Large intestine (tissue), 3 donors: ENCODE results near the gene NKD2. TPM values are rescaled to one million over a fixed set of nuclear protein-coding genes. Genes with fewer than 3 reads are reported as not detected.
"Not testable (repeated sequence)": the region's sequence is repeated elsewhere in the genome, so short reads cannot be mapped to it uniquely, and the experiment has no call there.

Experiments
- DNase-seq, 2 donors: peaks; one replicate each; pipeline versions ENCODE4 v3.0.0 to v3.0.0-alpha.2; 2013
- H3K27ac ChIP-seq: one replicate; pipeline ENCODE4 v1.5.1; 2013; ENCODE audit warnings: low read length
- H3K27me3 ChIP-seq: 2 replicates; pipeline ENCODE4 v1.6.1; 2013; ENCODE audit warnings: low read length; ENCODE audit not compliant: control insufficient read depth, insufficient read depth
- H3K36me3 ChIP-seq: 2 replicates; pipeline ENCODE4 v1.6.1; 2013; ENCODE audit warnings: low read length; ENCODE audit not compliant: control insufficient read depth, insufficient read depth
- H3K4me1 ChIP-seq: one replicate; pipeline ENCODE4 v1.6.1; 2013; ENCODE audit warnings: low read length; ENCODE audit not compliant: control insufficient read depth, insufficient read depth
- H3K4me3 ChIP-seq: one replicate; pipeline ENCODE4 v1.5.1; 2013; ENCODE audit warnings: low read length
- H3K9me3 ChIP-seq: one replicate; pipeline ENCODE4 v1.6.1; 2013; ENCODE audit warnings: mild to moderate bottlenecking, low read depth, low read length, moderate library complexity; ENCODE audit not compliant: control insufficient read depth
- WGBS: methylation state at CpG from one replicate; pipeline ENCODE4 v1.1.5; 2013; ENCODE audit warnings: low lambda C conversion rate; ENCODE audit not compliant: insufficient coverage; 5-methylcytosine and 5-hydroxymethylcytosine counted together
- polyA plus RNA-seq: library from polyadenylated mRNA; unstranded; fragments of 120-200 nt; gene quantifications from one replicate; pipeline ENCODE4 v1.2.1, GENCODE V29; 2013

The NKD2 gene
- polyA plus RNA-seq, 1 donor = 15.2 TPM

- Histone ChIP-seq H3K36me3 (peaks cover 90% of the 10 kb centered on the region), H3K9me3 (no peaks in the 10 kb centered on the region), H3K4me3 (no peak overlapping the region), H3K4me1 (no peaks in the 10 kb centered on the region), H3K27ac (no peak overlapping the region), H3K27me3 (no peaks in the 10 kb centered on the region)
- no CpG with 5 or more reads among the region's 27 CpGs for WGBS
- no peak for DNase-seq
These were observed 48.2 kb downstream of the NKD2 start for GRCh38 chr5:1056611-1057484.

- Histone ChIP-seq H3K4me3 (no peak overlapping the region), H3K27me3 (no peaks in the 10 kb centered on the region), H3K27ac (no peak overlapping the region), H3K4me1 (no peaks in the 10 kb centered on the region), H3K9me3 (no peaks in the 10 kb centered on the region), H3K36me3 (peaks cover 89% of the 10 kb centered on the region)
- no CpG with 5 or more reads among the region's 36 CpGs for WGBS
- no peak for DNase-seq
These were observed 49.0 kb downstream of the NKD2 start for GRCh38 chr5:1057485-1058082.

GRCh38 chr5:1058083-1058945 lies 49.7 kb downstream of the NKD2 start:
- DNase-seq = no peak
- H3K27me3 ChIP-seq = no peaks in the 10 kb centered on the region
- no peaks in the 10 kb centered on the region for H3K9me3 ChIP-seq
- H3K36me3 ChIP-seq = peaks cover 88% of the 10 kb centered on the region
- WGBS = no CpG with 5 or more reads among the region's 36 CpGs
- H3K4me3 ChIP-seq = no peak overlapping the region
- H3K4me1 ChIP-seq = no peaks in the 10 kb centered on the region
- no peak overlapping the region for H3K27ac ChIP-seq

- no CpG with 5 or more reads among the region's 34 CpGs for WGBS
These were observed 50.6 kb downstream of the NKD2 start for GRCh38 chr5:1058988-1059883.

GRCh38 chr5:1059884-1060263 lies 51.3 kb downstream of the NKD2 start:
- Histone ChIP-seq H3K4me1 (no peaks in the 10 kb centered on the region), H3K36me3 (peaks cover 83% of the 10 kb centered on the region), H3K27ac (no peak overlapping the region), H3K27me3 (no peaks in the 10 kb centered on the region), H3K9me3 (peaks cover 5% of the 10 kb centered on the region), H3K4me3 (no peak overlapping the region)
- WGBS = no CpG with 5 or more reads among the region's 17 CpGs
- no peak for DNase-seq

More at GRCh38 chr5:1058988-1059883, 50.6 kb downstream of the NKD2 start:
- Histone ChIP-seq H3K4me3 (no peak overlapping the region), H3K4me1 (no peaks in the 10 kb centered on the region), H3K9me3 (peaks cover 4% of the 10 kb centered on the region), H3K36me3 (peaks cover 85% of the 10 kb centered on the region), H3K27ac (no peak overlapping the region), H3K27me3 (no peaks in the 10 kb centered on the region)
- DNase-seq = no peak

- no peak overlapping the region for H3K4me3 ChIP-seq
- peaks cover 83% of the 10 kb centered on the region for H3K36me3 ChIP-seq
- no peak overlapping the region for H3K27ac ChIP-seq
- no peaks in the 10 kb centered on the region for H3K27me3 ChIP-seq
- no CpG with 5 or more reads among the region's 24 CpGs for WGBS
- peaks cover 5% of the 10 kb centered on the region for H3K9me3 ChIP-seq
- no peaks in the 10 kb centered on the region for H3K4me1 ChIP-seq
- DNase-seq = no peak
These were observed 52.0 kb downstream of the NKD2 start for GRCh38 chr5:1060535-1060981.

GRCh38 chr5:1061292-1061691 lies 52.7 kb downstream of the NKD2 start:
- H3K27ac ChIP-seq, H3K4me1 ChIP-seq, H3K4me3 ChIP-seq, H3K27me3 ChIP-seq, DNase-seq, H3K9me3 ChIP-seq: not testable (repeated sequence)
- H3K36me3 ChIP-seq = peaks cover 83% of the 10 kb centered on the region
- no CpG with 5 or more reads among the region's 43 CpGs for WGBS

- Histone ChIP-seq H3K4me3 (no peak overlapping the region), H3K9me3 (peaks cover 5% of the 10 kb centered on the region), H3K27ac (no peak overlapping the region), H3K27me3 (no peaks in the 10 kb centered on the region), H3K36me3 (peaks cover 83% of the 10 kb centered on the region), H3K4me1 (no peaks in the 10 kb centered on the region)
- no peak for DNase-seq
- whole genome bisulfite sequencing = no CpG with 5 or more reads among the region's 10 CpGs
These were observed 53.3 kb downstream of the NKD2 start for GRCh38 chr5:1061916-1062315.

DNA sequence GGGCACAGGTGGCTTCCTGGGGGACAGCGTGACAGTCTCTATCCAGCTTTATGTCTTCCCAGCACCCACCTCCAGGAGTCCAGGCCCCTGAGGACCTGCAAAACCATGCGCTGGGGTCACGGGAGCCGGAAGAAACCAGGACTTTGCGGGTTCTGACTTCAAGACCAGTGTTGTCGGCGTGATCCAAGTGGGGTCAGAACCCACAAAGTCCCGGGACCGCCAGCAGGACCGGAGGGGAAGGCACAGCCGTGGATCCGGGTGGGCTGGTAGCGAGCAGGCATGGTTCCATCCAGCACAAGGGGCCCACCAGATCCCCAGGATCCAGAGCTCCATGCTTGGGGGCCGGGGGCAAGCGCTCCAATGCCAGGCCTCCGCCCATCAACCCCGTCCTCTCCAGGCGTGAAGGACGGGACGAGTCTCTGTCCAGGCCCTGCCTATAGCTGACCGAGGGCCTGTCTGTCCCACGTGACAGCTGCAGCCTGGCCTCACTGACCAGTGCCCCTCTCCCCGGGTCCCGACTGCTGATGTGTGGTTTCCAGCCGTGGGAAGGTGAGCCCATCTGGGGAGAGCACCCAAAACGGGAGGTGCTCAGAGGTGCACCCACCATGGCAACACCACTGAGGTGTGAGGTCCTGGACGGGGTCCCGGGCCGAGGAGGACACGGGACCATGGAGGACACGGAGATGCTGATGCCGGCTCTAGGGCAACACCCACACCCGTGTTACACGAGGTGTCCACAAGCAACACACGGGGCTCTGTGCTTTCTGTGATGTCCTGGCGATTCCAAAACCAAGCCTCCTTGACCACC lies 54.4 kb downstream of the NKD2 start:
- no peak overlapping the region for H3K27ac ChIP-seq
- no peak for DNase-seq
- H3K9me3 ChIP-seq = peaks cover 5% of the 10 kb centered on the region
- peaks cover 82% of the 10 kb centered on the region for H3K36me3 ChIP-seq
- no peaks in the 10 kb centered on the region for H3K4me1 ChIP-seq
- no peaks in the 10 kb centered on the region for H3K27me3 ChIP-seq
- no peak overlapping the region for H3K4me3 ChIP-seq
- no CpG with 5 or more reads among the region's 36 CpGs for WGBS
